ENCODE measurements around the gene PIKFYVE.
"Not testable (repeated sequence)": the region's sequence is repeated elsewhere in the genome, so short reads cannot be mapped to it uniquely, and the experiment has no call there.

PIKFYVE gene

DNA sequence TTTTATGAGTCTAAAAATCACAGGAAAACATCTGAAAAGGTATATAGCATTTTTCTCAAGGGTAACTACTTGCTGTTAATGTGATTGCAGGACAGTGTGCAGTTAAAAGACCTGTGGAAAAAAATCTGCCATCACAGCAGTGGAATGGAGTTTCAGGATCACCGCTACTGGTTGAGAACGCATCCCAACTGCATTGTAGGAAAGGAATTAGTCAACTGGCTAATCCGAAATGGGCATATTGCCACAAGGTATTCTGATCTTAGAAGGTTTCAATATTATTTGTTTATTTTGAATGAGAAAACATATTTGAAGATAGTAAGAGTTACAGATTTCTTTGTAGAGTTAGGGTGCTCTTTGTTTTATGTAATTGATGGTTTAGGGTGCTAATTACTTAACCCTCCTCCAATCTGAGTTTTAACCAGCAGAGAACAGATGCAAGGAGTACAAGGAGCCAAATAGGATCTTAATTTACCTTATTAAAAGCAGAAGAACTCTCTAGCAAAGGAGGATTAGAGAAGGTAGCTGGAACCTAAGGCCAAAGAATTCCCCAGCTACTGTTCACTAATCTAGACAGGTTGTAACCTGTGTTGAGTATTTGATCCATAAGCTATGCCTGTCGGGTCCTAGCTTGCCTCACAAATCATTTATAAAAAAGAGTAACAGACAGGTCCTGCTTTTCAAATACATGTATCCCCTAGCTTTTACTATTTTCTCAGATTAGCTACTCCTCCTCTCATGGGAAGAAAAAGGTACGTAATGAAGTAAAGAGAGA is 35.0 kb downstream of the PIKFYVE start:
- DNase-seq (ENCODE audit: low spot score): no peak

DNA sequence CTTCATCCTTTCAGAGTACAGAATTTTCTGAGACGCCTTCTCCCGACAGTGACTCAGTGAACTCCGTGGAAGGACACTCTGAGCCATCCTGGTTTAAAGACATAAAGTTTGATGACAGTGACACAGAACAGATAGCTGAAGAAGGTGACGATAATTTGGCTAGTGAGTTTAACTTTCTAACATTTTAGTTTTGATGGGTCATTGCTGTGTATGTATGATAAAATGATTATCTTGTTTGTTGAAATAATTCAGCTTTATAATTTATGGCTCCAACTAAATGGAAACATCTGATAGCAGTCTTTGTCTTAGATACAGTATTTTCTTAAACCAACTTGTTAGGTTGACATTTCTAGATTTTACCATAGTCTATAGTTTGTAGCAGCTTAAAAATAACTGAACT is 38.1 kb downstream of the PIKFYVE start:
- no peak for DNase-seq (ENCODE audit: low spot score)

DNA sequence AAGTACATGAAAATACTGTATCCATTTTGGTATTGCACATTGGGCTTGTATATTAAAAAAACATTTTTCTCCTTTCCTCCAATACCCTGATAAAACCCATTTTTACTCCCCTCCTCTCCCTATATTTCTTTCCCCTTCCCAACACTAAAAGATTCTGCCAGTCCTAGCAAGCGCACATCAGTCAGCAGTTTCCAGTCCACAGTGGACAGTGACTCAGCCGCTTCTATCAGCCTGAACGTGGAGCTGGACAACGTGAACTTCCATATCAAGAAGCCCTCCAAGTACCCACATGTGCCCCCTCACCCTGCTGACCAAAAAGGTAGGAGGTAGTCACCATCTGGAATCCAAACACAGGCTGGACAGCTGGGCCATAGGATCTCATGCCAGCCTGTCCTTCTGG is 38.6 kb downstream of the PIKFYVE start:
- DNase-seq (ENCODE audit: low spot score): no peak

DNA sequence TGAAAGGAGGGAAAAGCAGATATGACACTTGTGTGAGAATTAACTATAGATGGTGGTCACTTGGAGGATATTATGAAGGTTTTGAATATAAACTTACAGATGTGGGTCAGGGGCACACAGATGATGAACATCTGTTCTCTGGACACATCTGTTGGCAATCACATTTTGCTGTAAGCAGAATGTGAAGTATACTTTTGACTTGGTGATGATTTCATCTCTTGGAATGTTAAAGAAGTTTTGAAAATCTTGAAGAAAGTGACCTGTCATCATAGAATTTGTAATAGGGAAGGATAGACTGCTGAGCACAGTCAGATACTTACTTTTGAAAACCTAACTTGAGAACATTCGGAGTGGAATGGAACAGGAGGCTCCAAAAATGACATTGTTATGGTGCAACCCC is 40.2 kb downstream of the PIKFYVE start:
- DNase-seq (ENCODE audit: low spot score): no peak

DNA sequence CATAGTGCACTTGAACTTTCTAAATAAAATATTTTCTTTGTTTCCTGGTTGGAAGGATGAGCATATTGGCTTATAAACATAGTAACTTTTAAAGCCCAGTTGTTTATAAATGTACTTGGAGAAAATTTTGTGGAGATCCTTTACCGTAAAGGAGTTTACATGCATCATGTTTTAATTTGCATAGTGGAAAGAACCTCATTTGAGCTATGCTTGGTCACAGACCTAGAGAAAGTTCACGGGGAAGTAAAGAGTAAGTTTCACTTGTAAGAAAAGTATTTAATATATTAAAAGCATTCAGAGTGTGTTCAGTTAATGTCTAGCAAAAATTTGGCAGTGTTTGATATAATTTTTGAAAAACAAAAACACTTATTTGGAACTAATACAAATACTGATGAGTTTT is 45.3 kb downstream of the PIKFYVE start:
- DNase-seq (ENCODE audit: low spot score): no peak

DNA sequence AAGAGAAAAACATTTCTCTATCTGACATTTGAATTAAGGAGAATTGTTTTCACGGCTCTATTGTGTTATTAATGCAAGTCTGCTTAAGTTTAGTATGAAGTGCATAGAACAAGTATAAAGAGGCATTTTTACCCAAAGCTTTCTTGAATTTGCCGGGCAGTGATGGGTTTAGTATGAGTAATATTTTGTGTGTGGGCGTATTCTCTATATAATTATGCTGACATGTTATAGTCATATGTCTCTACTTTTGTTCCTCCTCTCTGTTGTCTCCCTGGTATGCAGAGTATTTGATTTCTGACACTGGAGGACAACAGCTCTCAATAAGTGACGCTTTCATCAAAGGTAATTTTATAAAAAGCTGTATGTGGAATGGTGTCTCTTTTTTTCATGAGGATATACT is 45.9 kb downstream of the PIKFYVE start:
- DNase-seq (ENCODE audit: low spot score): no peak

DNA sequence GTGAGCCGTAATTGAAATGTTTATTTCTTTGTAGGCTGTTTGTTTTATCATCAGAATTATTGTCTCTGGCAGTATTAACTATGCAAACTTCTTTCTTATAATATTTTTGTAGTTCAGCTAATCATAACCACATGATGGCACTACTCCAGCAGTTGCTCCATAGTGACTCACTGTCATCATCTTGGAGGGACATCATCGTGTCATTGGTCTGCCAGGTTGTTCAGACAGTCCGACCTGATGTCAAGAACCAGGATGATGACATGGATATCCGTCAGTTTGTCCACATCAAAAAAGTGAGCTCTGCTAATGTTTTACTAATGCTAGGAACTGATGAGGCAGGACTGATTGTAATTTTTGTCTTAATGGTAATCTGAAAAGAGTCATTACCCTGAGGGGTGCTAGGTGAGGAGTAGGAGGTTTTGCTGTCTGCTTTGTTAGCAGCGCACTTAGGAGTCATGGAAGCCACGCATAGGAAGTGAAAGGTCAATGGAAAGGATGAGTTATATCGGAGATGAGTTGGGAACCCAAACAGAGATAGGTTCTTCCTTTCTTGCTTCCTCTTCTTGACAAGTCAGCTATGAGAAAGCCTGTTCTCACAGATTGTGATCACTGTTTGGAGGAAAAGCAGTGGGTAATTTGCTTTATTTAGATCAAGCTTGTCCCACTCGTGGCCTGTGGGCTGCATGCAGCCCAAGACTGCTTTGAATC is 49.2 kb downstream of the PIKFYVE start:
- DNase-seq (ENCODE audit: low spot score): no peak

DNA sequence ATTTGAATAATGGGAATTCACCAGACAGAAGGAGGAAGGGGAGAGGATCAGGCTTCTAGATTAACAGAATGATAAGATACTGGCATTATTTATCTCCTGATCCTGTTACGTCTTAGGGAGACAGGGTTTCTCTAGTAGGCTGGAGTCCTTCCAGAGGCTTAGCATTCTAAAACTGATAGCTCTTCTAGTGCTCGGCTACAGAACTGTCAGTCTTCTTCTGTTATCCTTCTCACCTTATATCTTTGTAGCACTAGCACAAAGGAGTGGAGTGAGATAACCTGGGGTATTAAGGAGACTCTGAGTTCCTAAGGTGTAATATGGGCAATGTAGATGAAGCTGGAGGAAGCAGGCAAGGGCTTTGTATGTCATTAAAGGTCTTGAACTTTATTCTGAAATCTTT is 52.1 kb downstream of the PIKFYVE start:
- no peak for DNase-seq (ENCODE audit: low spot score)

DNA sequence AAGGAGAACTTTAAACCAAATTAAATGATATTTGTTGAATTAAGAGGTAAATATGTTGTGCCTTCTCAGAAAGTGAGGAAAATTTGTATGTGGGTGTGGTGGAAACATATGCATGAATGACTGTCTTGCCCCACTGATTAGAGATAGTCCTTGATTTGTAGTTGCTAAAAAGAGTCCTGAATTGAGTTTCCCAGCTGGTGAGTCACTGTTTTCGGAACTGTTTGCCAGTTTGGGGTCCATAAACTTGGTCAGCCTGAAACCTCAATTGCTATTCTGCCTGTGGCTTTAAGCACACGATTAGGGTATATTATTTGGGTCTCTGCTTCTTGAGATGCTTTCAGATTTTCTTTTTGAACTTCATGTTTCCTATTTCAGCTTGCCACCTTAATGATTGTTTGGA is 53.3 kb downstream of the PIKFYVE start:
- DNase-seq (ENCODE audit: low spot score): no peak

DNA sequence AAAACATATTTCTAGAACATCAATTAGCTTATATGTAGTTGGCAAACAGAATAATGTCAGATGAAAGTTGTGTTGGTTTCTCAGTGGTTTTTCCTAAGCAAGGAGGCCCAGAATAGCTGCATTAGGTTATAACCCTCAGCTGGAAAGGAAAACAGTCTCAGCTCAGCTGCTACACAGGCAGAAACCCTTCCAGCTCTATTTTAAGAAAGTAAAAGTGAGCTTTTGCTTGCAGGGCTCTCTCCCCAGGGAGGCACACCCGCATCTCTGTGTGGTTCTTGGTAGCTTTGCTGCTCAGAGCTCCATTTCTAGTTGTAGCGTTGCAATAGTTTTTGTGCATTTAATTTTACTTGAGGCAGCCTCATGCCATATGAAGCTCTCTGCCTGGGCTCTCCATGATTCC is 54.6 kb downstream of the PIKFYVE start:
- DNase-seq (ENCODE audit: low spot score): no peak

DNA sequence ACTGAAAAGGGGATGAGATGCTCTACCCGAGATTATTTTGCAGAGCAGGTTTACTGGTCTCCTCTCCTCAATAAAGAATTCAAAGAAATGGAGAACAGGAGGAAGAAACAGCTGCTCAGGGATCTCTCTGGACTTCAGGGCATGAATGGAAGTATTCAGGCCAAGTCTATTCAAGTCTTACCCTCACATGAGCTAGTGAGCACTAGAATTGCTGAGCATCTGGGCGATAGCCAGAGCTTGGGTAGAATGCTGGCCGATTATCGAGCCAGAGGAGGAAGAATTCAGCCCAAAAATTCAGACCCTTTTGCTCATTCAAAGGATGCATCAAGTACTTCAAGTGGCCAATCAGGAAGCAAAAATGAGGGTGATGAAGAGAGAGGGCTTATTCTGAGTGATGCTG is 60.0 kb downstream of the PIKFYVE start:
- DNase-seq (ENCODE audit: low spot score): no peak

DNA sequence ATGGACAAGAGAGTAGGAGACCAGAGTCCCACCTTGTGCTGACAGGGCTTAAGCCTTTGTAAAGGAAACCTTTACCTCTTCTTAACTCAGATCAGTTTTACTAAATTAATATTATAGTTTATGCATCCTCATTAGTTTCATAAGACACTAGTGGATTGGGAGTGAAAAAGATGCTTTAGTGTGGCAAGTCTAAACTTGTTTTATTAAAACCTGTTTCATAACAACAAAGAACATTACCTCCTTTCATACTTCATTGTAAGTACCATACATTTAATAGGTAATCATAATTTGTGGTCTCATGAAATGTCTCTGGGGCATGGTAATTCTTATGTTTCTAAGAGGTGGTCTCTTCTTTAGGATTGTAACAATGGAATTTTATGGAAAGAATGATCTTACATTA is 63.4 kb downstream of the PIKFYVE start:
- no peak for DNase-seq (ENCODE audit: low spot score)

DNA sequence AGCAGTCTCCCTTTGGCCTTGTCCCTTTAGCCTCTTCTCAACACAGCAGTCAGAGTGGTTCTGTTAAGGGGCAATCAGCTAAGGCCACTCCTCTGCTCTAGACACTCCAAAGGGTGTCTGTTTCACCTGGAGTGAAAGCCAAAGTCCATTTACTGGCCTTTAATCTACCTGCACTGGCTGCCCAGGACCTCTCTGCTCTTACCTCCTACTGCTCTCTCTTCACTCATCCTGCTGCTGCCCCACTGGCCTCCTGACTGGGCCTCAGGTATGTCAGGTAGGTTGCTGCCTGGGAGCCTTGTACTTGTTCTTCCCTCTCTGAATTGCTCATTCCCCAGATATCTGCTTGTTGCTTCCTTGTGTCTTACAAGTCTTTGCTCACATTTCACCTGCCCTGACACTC is 68.2 kb downstream of the PIKFYVE start:
- DNase-seq (ENCODE audit: low spot score): no peak

DNA sequence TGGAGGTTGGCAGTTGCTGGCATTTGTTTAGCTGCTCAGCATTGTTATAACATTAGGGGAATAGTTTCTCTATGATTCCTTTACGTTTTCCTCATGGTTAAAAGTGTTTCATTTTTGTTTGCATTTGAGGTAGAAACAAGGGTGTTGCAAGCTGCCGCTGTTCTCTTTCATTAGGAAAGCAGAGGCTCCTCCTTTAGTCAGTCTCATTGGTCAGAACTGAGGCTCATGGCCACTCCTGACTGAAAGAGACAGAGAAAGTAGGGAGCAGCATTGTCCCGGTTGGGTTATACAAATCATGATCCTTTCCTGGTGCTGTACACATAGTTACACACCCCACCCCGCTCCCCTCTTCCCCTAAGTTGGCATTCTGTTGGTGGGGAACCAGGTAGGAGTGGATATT is 80.7 kb downstream of the PIKFYVE start:
- DNase-seq (ENCODE audit: low spot score): no peak

DNA sequence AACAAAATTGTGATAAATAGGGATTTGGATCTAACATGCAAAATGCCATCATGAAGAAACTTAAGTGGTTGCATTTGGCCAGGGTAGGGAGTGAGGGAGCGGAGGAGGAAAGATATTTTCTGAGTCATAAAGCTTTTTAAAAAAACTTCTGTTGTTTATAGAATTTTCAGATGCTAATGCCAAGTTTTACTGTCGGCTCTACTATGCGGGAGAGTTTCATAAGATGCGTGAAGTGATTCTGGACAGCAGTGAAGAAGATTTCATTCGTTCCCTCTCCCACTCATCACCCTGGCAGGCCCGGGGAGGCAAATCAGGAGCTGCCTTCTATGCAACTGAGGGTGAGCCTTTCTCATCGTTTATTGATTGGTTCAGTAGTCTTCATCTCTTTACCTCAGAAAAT is 84.6 kb downstream of the PIKFYVE start:
- no peak for DNase-seq (ENCODE audit: low spot score)

DNA sequence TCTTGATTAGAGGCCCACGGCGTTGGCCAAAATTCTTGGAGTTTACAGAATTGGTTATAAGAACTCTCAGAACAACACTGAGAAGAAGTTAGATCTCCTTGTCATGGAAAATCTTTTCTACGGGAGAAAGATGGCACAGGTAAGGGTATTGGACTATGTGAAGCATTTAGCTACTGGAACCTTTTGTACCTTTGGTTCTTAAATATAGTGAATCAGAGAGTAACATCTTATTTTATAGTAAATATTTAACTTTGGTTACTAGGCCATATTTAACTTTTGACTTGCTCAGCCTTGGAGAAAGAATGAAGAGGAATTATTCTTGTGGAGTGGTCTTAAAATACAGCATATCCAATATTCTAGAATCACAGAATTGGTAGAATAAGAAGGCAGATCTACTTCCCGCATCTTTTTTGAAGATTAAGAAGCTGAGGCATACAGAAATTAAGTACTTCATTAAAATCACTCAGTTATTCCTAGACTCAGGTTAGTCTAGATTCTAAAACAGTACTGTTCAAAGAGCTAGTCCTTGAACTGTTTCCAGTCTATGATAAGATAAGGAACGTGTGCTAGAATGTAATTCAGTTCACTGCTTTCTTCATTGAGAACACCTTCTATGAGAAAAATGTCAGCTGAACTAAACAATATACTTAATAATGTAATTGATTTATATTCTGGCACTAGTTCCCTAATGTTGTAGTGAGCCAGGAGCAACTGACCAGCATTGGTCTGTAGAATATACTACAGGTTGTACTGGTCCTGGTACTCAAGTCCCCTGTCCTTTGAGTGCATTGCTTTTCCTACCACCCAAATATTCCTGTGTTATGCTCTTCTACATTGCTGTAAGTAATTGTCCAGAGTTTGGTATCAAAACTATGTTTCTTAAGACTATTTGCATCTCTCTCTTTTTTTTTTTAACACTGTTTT is 86.9 kb downstream of the PIKFYVE start:
- DNase-seq (ENCODE audit: low spot score): no peak

DNA sequence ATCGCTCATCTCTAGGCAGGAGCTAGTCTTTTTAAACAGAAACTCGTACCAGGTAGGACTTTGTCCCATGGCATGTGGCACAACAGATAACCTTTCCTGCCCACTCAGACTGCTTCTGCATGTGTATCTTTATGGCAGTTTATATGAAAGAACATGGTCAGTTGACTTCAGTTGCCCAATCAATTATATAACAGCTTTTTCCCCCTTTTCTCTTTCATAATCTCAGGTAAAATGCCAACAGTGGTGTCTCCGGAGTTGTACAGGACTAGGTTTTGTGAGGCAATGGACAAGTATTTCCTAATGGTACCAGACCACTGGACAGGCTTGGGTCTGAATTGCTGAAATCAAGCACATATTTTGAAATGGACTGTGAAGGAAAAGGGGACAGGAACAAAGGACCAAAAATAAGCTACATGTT is 88.9 kb downstream of the PIKFYVE start:
- no peak for DNase-seq (ENCODE audit: low spot score)

DNA sequence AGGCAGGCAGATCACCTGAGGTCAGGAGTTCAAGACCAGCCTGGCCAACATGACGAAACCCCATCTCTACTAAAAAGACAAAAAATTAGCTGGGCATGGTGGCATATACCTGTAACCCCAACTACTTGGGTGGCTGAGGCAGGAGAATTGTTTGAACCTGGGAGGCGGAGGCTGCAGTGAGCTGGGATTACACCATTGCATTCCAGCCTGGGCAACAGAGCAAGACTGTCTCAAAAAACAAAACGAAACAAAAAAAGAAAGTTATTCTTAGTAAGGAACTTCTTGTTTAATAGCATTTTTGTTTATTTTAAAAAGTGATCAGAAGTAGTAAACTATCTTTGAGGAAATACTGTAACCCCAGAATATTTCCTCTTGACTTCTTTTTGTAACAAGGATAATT is 90.4 kb downstream of the PIKFYVE start:
- DNase-seq (ENCODE audit: low spot score): not testable (repeated sequence)

DNA sequence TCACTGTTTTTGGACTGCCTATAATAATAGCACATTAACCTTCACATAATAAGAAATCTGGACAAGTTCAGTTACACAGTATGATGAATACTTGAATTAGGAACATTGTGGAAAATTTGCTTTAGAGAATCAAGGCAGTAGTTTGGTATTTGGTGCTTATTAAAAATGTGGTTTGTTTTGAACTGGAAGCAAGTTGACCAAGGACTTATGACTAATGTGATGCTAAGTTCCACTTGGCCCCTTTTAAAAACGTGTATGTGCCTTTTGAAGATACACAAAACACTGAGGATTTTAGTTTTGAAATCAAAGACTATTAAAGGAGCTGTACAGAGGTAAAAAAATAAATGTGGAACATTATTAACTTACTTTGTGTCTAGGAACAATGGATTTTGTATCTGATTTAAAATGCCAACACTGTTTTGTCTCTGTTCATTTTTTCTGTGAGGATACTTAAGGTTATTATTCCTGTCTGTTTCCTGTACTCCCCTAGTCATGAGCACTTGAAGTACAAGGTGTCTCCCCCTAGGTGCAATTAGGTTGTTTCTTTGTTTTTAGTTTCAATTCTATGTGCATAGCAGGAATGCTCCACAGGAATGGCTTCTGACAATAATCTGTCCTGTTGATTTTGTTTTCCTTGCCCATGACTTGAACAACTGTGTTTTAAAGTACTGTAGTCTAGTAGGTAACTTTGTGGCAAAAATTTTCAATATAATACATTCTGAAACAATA is 91.0 kb downstream of the PIKFYVE start:
- no peak for DNase-seq (ENCODE audit: low spot score)

DNA sequence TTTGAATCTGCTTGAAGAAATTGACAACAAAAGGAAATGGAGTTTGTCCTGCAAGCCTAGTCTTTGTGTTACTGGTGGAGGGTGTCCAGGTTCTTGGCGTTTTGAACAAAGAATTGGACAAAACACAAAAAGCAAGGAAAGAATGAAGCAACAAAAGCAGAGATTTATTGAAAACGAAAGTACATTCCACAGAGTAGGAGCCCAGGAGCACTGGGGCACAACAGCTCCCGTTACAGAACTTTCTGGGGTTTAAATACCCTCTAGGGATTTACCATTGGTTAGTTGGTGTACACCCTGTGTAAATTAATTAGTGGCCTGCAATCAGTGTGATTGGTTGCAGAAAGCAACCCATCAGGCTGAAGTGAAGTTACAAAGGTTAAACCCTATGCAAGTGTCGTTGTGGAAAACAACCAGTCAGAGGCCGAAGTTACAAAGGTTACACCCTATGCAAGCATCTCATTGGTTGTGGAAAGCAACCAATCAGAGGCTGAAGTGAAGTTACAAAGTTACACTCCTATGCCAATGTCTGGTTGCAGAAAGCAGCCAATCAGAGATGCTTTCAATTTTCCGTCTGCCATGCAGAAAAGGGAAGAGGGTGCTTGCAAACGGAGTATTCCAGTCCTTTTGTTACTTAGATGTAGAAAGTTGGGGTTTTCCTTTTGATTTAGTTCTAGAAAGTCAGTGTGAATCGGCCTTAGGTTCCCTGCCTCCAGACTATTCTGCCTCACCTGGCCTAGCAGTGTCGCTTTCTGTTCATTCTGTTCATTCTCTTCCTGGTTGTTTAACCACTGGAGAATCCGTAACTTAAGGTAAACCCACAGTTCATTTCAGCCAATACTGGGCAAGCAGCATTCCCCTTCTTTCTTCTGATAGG is 92.9 kb downstream of the PIKFYVE start:
- DNase-seq (ENCODE audit: low spot score): no peak

DNA sequence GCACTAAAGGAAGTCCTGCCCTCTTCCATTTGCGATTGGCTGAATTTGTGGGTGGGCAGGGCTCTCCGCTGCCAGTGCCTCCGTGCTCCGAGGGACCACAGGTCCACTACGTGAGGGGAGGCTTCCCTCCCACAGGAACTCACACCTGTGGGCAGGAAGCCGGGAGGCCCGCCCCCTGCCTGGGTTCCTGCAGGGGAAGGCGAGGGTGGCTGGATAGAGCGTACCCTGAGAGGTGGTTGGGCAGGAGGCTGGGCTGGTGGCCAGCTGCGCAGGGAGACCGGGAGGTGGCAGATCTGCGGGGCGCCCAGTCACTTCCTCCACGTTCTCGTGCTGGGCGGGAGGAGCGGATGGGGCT is 93.6 kb downstream of the PIKFYVE start:
- DNase-seq (ENCODE audit: low spot score): no peak
